SK-N-MC (cell line): ENCODE results near the gene OR2T34.

ENCODE experiments used
- EZH2 ChIP-seq: fragments of 200-600 bp; sonication (generic); IDR thresholded peaks from one replicate; pipeline ENCODE4 v1.6.1; 2017; ENCODE audit warnings: antibody characterized with exemption
- FOXP2 ChIP-seq: optimal IDR thresholded peaks from 2 replicates; pipeline ENCODE3; 2011; ENCODE audit warnings: mild to moderate bottlenecking, moderate library complexity; ENCODE audit not compliant: insufficient read depth; ENCODE audit errors: extremely low read length, control extremely low read depth
- POLR2AphosphoS5 ChIP-seq: IDR thresholded peaks from 2 replicates; pipeline ENCODE4 v1.6.1; 2012; ENCODE audit warnings: mild to moderate bottlenecking, low read depth, low read length, borderline replicate concordance

- TF ChIP-seq POLR2AphosphoS5, result no peak
- no peak for TF ChIP-seq FOXP2
- TF ChIP-seq EZH2, result no peak
Observed at GRCh38 chr1:248597589-248597988, 23.0 kb upstream of the OR2T34 start, which contains the start of gene OR2T10.
